Psoas muscle (tissue), 8 donors: ENCODE results near the gene GAN. TPM values are rescaled to one million over a fixed set of nuclear protein-coding genes. Genes with fewer than 3 reads are reported as not detected.

ENCODE experiments used
- ATAC-seq, 4 donors: fragments of 200-7000 bp; cut with Tn5 transposase; one replicate each; pipeline ENCODE4 v1.9.1; 2020; ENCODE audit warnings: moderate library complexity in 3 of 4, mild to moderate bottlenecking in 2 of 4
- DNase-seq, 2 donors: peaks; one replicate each; pipeline ENCODE4 v3.0.0-alpha.2; 2020
- H3K27ac ChIP-seq: fragments of 200-600 bp; one replicate; pipeline ENCODE4 v1.8.0; 2022
- H3K27me3 ChIP-seq, 3 donors: fragments of 200-600 bp in 1 of 3; one replicate each; pipeline versions ENCODE4 v1.6.1 to v1.8.0; 2013 to 2022; ENCODE audit warnings: low read length in 2 of 3, mild to moderate bottlenecking in 2 of 3, moderate library complexity in 1 of 3; ENCODE audit not compliant: insufficient read depth in 3 of 3
- H3K36me3 ChIP-seq, 2 donors: fragments of 200-600 bp in 1 of 2; one replicate each; pipeline versions ENCODE4 v1.6.1 to v1.8.0; 2013 to 2022; ENCODE audit warnings: low read depth in 1 of 2, mild to moderate bottlenecking in 1 of 2, moderate library complexity in 1 of 2; ENCODE audit not compliant: insufficient read depth in 1 of 2
- H3K4me1 ChIP-seq: fragments of 200-600 bp; one replicate; pipeline ENCODE4 v1.8.0; 2022
- H3K4me3 ChIP-seq: fragments of 200-600 bp; one replicate; pipeline ENCODE4 v1.8.0; 2022; ENCODE audit warnings: mild to moderate bottlenecking
- H3K9me3 ChIP-seq: fragments of 200-600 bp; one replicate; pipeline ENCODE4 v1.8.0; 2022
- CTCF ChIP-seq: fragments of 200-600 bp; IDR thresholded peaks from one replicate; pipeline ENCODE4 v1.8.0; 2022; ENCODE audit warnings: antibody characterized with exemption
- WGBS, 3 donors: extraction: QIAGEN DNeasy Blood & Tissue Kit; methylation state at CpG; one replicate each; pipeline versions ENCODE4 v1.1.6 to v1.1.7; 2013; 5-methylcytosine and 5-hydroxymethylcytosine counted together
- intact Hi-C, 2 donors: fragments of 100-400 bp; cut with DNase I; formaldehyde crosslinking; loops; one replicate each; pipeline versions ENCODE4 v1.11.0 to v1.14.2; 2022
- polyA plus RNA-seq, 3 donors: library from polyadenylated mRNA; stranded (reverse); fragments of 200-250 nt; gene quantifications; one replicate each; pipeline ENCODE4 v1.2.3, GENCODE V29; 2013
- total RNA-seq, 4 donors: library from RNA; stranded (reverse); fragmentation: NEBNext Ultra II Directional in 2 of 4; extraction: Animal tissue kit (Norgen Biotek cat#: 25700) in 2 of 4; gene quantifications; one replicate each; pipeline versions ENCODE4 v1.2.1 to v1.2.4, GENCODE V29; 2021 to 2023
- donor health status: healthy with polysubstance abuse.
- donor health status: DM: no; HTN: no; CAD: no; lungs with moderate emphysema.
- donor health status: Bipolar disorder and iron deficiency.
- donor health status: healthy.
- donor health status: DM: yes; HTN: yes; CAD: no.
- donor health status: DM: no; HTN: no; CAD: no.
- donor health status: DM: no; HTN: no; CAD: no.
- donor health status: DM: yes; HTN: yes; CAD: no.

The GAN gene
- total and polyA plus RNA-seq, 7 donors, result 1.0 to 8.3 (median 5.5) TPM

DNA sequence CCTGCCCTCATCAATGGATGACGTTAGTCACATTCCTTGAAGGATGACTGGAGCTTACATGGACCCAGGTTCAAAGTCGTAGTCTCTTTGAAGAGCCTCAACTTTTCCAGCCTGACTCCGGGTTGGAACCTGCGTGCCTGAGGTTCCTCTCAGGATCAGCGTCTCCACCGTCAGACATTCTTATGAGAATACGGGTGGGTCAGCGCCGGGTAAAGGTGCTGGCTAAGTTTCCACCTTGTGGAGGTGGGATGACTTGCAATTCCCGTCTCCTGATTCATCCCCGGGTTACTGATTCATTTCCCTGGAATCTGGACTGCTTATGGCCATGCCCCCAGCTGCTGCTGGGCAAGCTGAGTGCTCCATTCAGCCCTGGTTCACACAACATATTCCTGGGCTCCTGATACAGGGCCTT lies 90.9 kb downstream of the GAN start:
- peaks cover 0 to 23% (median 2%) of the 10 kb centered on the region in 3 donors for H3K27me3 ChIP-seq
- H3K4me1 ChIP-seq, result peaks cover 6% of the 10 kb centered on the region
- no peak for DNase-seq
- no peaks in the 10 kb centered on the region for H3K9me3 ChIP-seq
- H3K4me3 ChIP-seq, result no peak overlapping the region
- no peak for ATAC-seq
- no peak overlapping the region for H3K27ac ChIP-seq
- intact Hi-C loops, result loop anchor here in 1 of 2 donors (10.0 kb wide), 1 partner anchor 209 kb away; no protein-coding TSS in a partner anchor
- 72 to 73% (median 73%) methylated on average over 11 of the region's 11 CpGs for WGBS, 3 donors
- no peaks in the 10 kb centered on the region for H3K36me3 ChIP-seq
- TF ChIP-seq CTCF, result no peak

DNA sequence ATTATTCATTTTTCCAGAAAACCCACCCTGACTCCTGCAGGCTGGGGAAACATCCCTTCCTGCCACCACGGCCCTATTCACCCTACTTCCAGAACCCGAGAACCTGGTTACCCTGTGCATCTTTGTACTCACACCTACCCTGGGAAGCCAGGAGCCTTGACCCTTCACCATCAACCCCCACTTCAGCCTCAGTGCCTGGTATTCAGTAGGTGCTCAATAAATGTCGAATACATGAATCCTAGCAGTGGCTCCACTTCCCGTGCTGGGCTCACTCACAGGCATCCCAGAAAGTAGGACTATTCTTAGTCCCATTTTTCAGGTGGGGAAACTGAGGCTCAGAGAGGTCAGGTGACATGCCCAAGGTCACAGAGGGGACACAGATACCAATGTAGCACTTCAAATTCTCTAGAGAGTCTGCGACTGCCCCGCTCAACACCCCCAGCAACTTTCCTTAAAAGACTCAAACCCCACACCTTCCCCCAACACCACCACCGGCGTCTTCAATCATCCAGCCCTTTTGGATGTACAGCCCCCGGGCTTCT lies 93.7 kb downstream of the GAN start:
- WGBS, 3 donors, result 83 to 89% (median 86%) methylated on average over 9 of the region's 9 CpGs
- intact Hi-C loops, result loop anchor here in 1 of 2 donors (10.0 kb wide), 1 partner anchor 206 kb away; no protein-coding TSS in a partner anchor
- no peak for TF ChIP-seq CTCF
- Histone ChIP-seq H3K36me3 (no peaks in the 10 kb centered on the region), H3K27me3 (peaks cover 0 to 27% (median 2%) of the 10 kb centered on the region in 3 donors), H3K4me3 (no peak overlapping the region), H3K4me1 (peaks cover 6% of the 10 kb centered on the region), H3K9me3 (no peaks in the 10 kb centered on the region), H3K27ac (no peak overlapping the region)
- DNase-seq (no peak), ATAC-seq (no peak)

DNA sequence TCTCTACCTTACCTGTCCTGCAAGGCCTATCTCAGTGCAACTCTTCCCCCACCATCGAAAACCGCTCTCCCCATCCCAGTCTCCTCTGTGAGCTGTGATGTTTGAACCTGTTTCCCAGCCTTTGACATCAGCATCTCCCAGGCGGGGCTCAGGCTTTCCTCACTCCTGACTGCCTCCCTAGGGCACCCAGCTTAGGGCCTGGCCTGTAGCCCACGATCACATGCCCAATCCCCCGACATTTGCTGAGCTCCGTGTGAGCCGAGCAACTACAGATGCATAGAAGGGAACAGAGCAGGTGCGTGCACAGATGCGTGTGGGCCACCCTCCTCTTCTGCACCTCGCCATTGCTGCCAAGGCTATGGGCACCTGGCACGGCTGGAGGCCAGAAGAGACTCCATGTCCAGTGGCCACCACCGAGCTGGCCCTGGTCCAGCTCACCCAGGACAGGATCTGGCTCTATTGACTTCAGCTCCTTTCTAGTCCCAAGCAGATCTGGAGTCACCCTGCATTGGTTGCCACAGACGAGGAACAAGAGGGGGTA lies 94.3 kb downstream of the GAN start:
- DNase-seq (no peak), ATAC-seq (no peak)
- TF ChIP-seq CTCF, result no peak
- no peaks in the 10 kb centered on the region for H3K9me3 ChIP-seq
- 43 to 68% (median 56%) methylated on average over 13 of the region's 13 CpGs for WGBS, 3 donors
- H3K4me1 ChIP-seq, result peaks cover under 1% of the 10 kb centered on the region
- intact Hi-C loops, result loop anchor here in 1 of 2 donors (10.0 kb wide), 1 partner anchor 206 kb away; no protein-coding TSS in a partner anchor
- H3K36me3 ChIP-seq, result no peaks in the 10 kb centered on the region
- H3K4me3 ChIP-seq, result no peak overlapping the region
- no peak overlapping the region for H3K27ac ChIP-seq
- peaks cover 0 to 27% (median 2%) of the 10 kb centered on the region in 3 donors for H3K27me3 ChIP-seq

GRCh38 chr16:81410643-81411293 lies 96.0 kb downstream of the GAN start:
- no peak for TF ChIP-seq CTCF
- Histone ChIP-seq H3K4me3 (no peak overlapping the region), H3K4me1 (no peaks in the 10 kb centered on the region), H3K9me3 (no peaks in the 10 kb centered on the region), H3K36me3 (no peaks in the 10 kb centered on the region), H3K27ac (no peak overlapping the region), H3K27me3 (peaks cover 0 to 20% (median 3%) of the 10 kb centered on the region in 3 donors)
- intact Hi-C loops, result no loop called here
- no peak for DNase-seq
- 41 to 47% (median 47%) methylated on average over 10 of the region's 10 CpGs for WGBS, 3 donors
- no peak for ATAC-seq
